Measurements from ENCODE around the gene EFHC1. TPM values are rescaled to one million over a fixed set of nuclear protein-coding genes. Genes with fewer than 3 reads are reported as not detected.

Gene EFHC1
- total RNA-seq, 1 donor from 2014 or later = 9.6 TPM

DNA sequence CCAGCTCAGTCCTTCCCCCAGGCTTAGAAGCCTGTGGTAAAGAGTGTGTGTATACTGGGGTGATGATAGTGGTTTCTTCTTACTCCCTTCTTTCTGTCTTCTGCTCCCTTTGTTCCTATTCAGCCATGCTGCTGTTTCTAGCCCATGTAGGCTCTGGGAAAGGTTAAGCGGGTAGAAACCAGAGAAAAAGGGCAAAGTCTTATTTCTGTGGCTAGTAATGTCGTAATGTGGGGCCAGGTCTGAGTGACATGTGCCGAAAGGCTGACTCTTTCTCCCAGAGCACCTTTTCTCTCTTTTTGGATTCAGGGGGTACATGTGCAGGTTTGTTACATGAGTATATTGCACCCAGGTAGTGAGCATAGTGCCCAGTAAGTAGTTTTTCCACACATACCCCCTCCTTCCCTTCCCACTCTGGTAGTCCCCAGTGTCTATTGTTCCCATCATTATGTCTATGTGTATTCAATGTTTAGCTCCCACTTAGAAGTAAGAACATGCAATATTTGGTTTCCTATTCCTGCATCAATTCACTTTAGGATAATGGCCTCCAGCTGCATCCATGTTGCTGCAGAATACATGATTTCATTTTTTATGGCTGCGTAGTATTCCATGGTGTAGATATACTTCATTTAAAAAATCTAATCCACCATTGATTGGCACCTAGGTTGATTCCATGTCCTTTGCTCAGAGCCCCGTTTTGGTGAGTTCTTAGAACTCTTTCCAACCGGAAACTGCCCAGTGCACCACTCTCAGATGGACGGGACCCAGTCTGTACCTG lies 74.3 kb downstream of the EFHC1 start:
- Mint-ChIP-seq H3K4me1 (ENCODE audit: low read depth) (peaks cover 46% of the 10 kb centered on the region), H3K9me3 (ENCODE audit: low read depth) (peaks cover 4% of the 10 kb centered on the region), H3K27me3 (ENCODE audit: low read depth) (no peaks in the 10 kb centered on the region)

GRCh38 chr6:52495922-52496321 lies 75.8 kb downstream of the EFHC1 start:
- no peak overlapping the region for H3K27ac Mint-ChIP-seq (ENCODE audit: unreplicated experiment)
- peaks cover 4% of the 10 kb centered on the region for H3K9me3 Mint-ChIP-seq (ENCODE audit: low read depth)
- no peak for DNase-seq (ENCODE audit: low spot score)
- H3K4me1 Mint-ChIP-seq (ENCODE audit: low read depth) = peaks cover 56% of the 10 kb centered on the region
- peaks cover 22% of the 10 kb centered on the region for H3K36me3 Mint-ChIP-seq (ENCODE audit: low read depth)
- H3K27me3 Mint-ChIP-seq (ENCODE audit: low read depth) = no peaks in the 10 kb centered on the region
- no peak overlapping the region for H3K4me3 Mint-ChIP-seq (ENCODE audit: unreplicated experiment)
- no peak for TF ChIP-seq CTCF (IDR thresholded peaks at IDR 0.05)

More for the DNA sequence above, 74.3 kb downstream of the EFHC1 start:
- H3K4me3 Mint-ChIP-seq (ENCODE audit: unreplicated experiment) = no peak overlapping the region
- H3K36me3 Mint-ChIP-seq (ENCODE audit: low read depth) = peaks cover 15% of the 10 kb centered on the region
- DNase-seq (ENCODE audit: low spot score) = no peak
- peak overlapping the region; percentile 52 for H3K27ac Mint-ChIP-seq (ENCODE audit: unreplicated experiment)
- no peak for TF ChIP-seq CTCF (IDR thresholded peaks at IDR 0.05)

DNA sequence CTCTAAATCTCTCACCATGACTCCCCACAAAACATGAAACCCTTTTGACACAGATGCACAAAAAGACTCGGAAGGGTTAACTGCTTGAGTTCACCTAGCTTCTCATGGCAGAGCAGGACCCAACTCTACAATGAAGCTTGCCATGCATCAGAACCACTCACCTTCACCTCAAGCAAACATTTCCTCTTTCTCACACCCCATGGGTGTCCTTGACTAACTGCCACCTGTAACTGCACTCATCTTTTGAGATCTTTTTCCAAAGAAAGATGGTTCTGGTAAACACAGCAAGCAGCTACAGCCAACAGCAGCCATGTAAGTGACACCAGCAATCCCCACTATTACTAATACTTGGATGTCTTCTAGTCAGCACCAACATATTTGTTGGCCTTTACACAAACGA lies 76.5 kb downstream of the EFHC1 start:
- Mint-ChIP-seq H3K27me3 (ENCODE audit: low read depth) (no peaks in the 10 kb centered on the region), H3K36me3 (ENCODE audit: low read depth) (peaks cover 27% of the 10 kb centered on the region), H3K27ac (ENCODE audit: unreplicated experiment) (peak overlapping the region; percentile 41), H3K9me3 (ENCODE audit: low read depth) (peaks cover 4% of the 10 kb centered on the region), H3K4me1 (ENCODE audit: low read depth) (peaks cover 53% of the 10 kb centered on the region), H3K4me3 (ENCODE audit: unreplicated experiment) (no peak overlapping the region)
- no peak for TF ChIP-seq CTCF (IDR thresholded peaks at IDR 0.05)
- DNase-seq (ENCODE audit: low spot score) = no peak

- no peak for TF ChIP-seq CTCF (IDR thresholded peaks at IDR 0.05)
- no peak for DNase-seq (ENCODE audit: low spot score)
These were observed 77.7 kb downstream of the EFHC1 start for GRCh38 chr6:52497652-52498408.

GRCh38 chr6:52498538-52499017 lies 78.4 kb downstream of the EFHC1 start:
- H3K36me3 Mint-ChIP-seq (ENCODE audit: low read depth) = peaks cover 37% of the 10 kb centered on the region
- peak overlapping the region; percentile 83 for H3K27ac Mint-ChIP-seq (ENCODE audit: unreplicated experiment)
- H3K27me3 Mint-ChIP-seq (ENCODE audit: low read depth) = no peaks in the 10 kb centered on the region
- DNase-seq (ENCODE audit: low spot score) = no peak
- peaks cover 55% of the 10 kb centered on the region for H3K4me1 Mint-ChIP-seq (ENCODE audit: low read depth)
- no peak overlapping the region for H3K4me3 Mint-ChIP-seq (ENCODE audit: unreplicated experiment)
- no peak for TF ChIP-seq CTCF (IDR thresholded peaks at IDR 0.05)
- peaks cover 4% of the 10 kb centered on the region for H3K9me3 Mint-ChIP-seq (ENCODE audit: low read depth)

More at GRCh38 chr6:52497652-52498408, 77.7 kb downstream of the EFHC1 start:
- Mint-ChIP-seq H3K4me3 (ENCODE audit: unreplicated experiment) (no peak overlapping the region), H3K4me1 (ENCODE audit: low read depth) (peaks cover 52% of the 10 kb centered on the region), H3K36me3 (ENCODE audit: low read depth) (peaks cover 35% of the 10 kb centered on the region), H3K27me3 (ENCODE audit: low read depth) (no peaks in the 10 kb centered on the region), H3K27ac (ENCODE audit: unreplicated experiment) (peak overlapping the region; percentile 83), H3K9me3 (ENCODE audit: low read depth) (peaks cover 4% of the 10 kb centered on the region)
